Fibroblast of mammary gland (primary cell): Measurements from ENCODE around the gene LACRT.

Source experiments
- DNase-seq: peaks from one replicate; pipeline ENCODE4 v3.0.0-alpha.2; 2010; ENCODE audit warnings: low read depth
- H3K4me3 ChIP-seq: 2 replicates; pipeline ENCODE4 v1.5.1; 2011; ENCODE audit warnings: low read depth, mild to moderate bottlenecking, low read length, moderate library complexity; ENCODE audit not compliant: control insufficient read depth
- TF ChIP-seq, protein P1 (sequence below): conservative IDR thresholded peaks from 2 replicates; pipeline ENCODE4 v1.5.1; 2011; ENCODE audit warnings: low read depth, low read length, inconsistent platforms; ENCODE audit not compliant: control insufficient read depth, insufficient read depth

Gene LACRT

DNA sequence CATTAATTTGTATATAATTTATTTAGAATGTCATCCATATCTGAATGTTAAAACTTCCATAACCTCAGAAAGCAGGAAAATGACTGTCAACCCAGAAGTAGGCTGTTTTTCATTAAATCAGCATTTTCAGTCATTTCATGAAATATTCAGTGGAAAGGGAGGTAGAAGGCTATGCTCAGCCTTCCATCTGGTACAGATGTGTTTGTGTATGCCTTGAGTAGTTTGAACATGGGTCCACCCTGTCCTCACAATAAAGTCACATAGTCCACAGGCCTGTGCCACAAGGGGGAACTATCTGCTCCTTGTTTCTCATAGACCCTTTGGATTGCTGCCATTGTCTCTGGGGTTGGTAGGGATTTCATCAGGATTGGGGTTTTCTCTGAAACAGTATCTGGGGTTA lies 9.1 kb downstream of the LACRT start:
- no peak for DNase-seq
- TF ChIP-seq, protein P1, sequence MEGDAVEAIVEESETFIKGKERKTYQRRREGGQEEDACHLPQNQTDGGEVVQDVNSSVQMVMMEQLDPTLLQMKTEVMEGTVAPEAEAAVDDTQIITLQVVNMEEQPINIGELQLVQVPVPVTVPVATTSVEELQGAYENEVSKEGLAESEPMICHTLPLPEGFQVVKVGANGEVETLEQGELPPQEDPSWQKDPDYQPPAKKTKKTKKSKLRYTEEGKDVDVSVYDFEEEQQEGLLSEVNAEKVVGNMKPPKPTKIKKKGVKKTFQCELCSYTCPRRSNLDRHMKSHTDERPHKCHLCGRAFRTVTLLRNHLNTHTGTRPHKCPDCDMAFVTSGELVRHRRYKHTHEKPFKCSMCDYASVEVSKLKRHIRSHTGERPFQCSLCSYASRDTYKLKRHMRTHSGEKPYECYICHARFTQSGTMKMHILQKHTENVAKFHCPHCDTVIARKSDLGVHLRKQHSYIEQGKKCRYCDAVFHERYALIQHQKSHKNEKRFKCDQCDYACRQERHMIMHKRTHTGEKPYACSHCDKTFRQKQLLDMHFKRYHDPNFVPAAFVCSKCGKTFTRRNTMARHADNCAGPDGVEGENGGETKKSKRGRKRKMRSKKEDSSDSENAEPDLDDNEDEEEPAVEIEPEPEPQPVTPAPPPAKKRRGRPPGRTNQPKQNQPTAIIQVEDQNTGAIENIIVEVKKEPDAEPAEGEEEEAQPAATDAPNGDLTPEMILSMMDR, result no peak
- H3K4me3 ChIP-seq, result no peak overlapping the region

- TF ChIP-seq, protein P1, result no peak
- H3K4me3 ChIP-seq, result no peak overlapping the region
- no peak for DNase-seq
Measured at GRCh38 chr12:54624315-54625279, 10.1 kb downstream of the LACRT start.

GRCh38 chr12:54622463-54623183 lies 12.1 kb downstream of the LACRT start:
- TF ChIP-seq, protein P1, result peak; percentile 41
- DNase-seq, result peak; percentile 14
- H3K4me3 ChIP-seq, result no peak overlapping the region

DNA sequence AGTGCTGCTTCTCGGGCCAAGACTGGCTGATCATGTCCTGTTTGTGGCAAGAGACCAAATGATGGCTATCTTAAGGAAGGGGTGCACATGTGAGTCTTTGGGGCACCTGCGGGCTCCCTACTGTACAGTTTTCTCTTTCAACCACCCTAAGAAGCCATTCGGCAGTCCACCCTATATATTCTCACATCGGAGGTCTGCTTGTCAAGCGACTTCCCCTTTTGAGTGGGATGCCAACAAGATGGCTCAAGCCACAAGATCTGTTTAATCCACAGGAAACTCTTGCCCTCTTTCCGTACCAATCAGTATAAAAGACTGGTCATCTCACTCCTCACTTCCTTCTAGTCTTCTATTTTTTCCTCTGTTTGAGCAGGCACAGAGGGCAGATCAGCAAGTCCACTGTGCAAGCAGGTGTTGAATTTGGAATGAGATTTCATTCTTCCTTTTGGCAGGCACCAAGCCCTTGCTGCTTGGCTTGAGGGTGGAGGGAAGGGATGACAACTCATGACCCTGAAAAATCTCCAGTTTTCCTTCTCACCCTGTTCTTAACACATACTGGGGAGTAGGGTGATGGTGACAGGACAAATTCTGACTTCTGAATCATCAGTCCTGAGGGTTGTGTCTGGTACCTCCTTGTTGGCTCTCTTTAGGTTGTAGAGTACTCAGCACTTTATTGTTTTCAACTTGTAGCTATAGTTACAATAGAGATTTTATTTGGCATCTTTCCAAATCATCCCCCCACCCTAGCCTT lies 17.6 kb downstream of the LACRT start:
- TF ChIP-seq, protein P1, result no peak
- no peak for DNase-seq
- no peak overlapping the region for H3K4me3 ChIP-seq

DNA sequence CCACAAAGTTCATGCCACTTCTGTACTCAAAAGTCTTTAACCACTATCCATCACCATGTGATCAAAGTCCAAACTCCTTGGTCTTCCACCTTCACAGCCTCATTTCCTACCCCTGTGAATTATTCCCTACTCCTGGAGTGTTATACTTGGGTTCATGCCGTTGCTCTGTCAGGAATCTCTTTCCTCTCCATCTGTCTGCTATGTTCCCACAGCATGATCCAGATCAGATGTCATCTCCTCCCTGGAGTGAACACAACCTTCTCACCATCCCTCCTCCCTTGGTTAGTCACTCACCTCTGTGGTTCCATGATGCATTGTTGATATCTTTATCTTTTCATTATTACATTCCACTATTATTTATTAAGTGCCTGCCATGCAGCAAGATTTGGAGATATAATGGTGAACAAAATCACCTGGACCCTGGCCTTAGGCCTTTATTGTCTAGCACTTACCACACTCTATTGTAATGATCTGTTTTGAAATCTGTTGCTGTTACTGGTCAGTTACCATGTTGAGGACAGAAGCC lies 22.4 kb downstream of the LACRT start:
- DNase-seq, result no peak
- TF ChIP-seq, protein P1, result no peak
- H3K4me3 ChIP-seq, result no peak overlapping the region

GRCh38 chr12:54611715-54612149 lies 23.0 kb downstream of the LACRT start:
- no peak for DNase-seq
- TF ChIP-seq, protein P1, result no peak
- no peak overlapping the region for H3K4me3 ChIP-seq
